ENCODE data around the gene DAPK2.

DAPK2 gene

DNA sequence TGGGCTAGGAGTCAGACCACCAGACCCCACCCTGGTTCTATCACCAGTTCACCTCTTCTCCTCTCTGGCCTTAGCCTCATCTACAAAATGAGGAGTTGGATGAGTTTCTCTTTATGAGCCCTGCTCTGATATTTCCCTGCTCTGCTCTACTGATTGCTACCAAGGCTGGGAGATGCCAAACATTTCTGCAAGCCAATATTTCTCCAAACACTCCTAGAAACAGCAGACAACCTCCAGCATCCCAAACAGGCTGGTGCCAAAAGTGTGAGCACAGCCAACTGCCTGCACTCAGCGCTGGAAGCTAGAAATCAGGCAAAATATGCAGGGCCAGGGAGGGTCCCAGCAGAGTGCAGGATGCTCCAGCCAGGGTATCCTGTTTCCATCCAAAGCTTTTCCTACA is 10.8 kb downstream of the DAPK2 start:
- no peaks in the 10 kb centered on the region for H3K27me3 ChIP-seq (ENCODE audit: insufficient read depth, low read depth)
- TF ChIP-seq, protein P1, sequence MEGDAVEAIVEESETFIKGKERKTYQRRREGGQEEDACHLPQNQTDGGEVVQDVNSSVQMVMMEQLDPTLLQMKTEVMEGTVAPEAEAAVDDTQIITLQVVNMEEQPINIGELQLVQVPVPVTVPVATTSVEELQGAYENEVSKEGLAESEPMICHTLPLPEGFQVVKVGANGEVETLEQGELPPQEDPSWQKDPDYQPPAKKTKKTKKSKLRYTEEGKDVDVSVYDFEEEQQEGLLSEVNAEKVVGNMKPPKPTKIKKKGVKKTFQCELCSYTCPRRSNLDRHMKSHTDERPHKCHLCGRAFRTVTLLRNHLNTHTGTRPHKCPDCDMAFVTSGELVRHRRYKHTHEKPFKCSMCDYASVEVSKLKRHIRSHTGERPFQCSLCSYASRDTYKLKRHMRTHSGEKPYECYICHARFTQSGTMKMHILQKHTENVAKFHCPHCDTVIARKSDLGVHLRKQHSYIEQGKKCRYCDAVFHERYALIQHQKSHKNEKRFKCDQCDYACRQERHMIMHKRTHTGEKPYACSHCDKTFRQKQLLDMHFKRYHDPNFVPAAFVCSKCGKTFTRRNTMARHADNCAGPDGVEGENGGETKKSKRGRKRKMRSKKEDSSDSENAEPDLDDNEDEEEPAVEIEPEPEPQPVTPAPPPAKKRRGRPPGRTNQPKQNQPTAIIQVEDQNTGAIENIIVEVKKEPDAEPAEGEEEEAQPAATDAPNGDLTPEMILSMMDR (conservative IDR thresholded peaks at IDR 0.05; ENCODE audit: low read depth, low read length), result no peak
- H4K20me1 ChIP-seq (ENCODE audit: insufficient read depth), result no peaks in the 10 kb centered on the region
- H3K4me2 ChIP-seq, result no peak overlapping the region
- no peak overlapping the region for H3K27ac ChIP-seq
- H3K79me2 ChIP-seq (ENCODE audit: insufficient read depth, low read depth), result no peaks in the 10 kb centered on the region
- H3K36me3 ChIP-seq (ENCODE audit: insufficient read depth), result no peaks in the 10 kb centered on the region
- no peak overlapping the region for H3K4me3 ChIP-seq (IDR thresholded peaks at IDR 0.05; ENCODE audit: insufficient read depth, low read depth, low read length)
- H3K9ac ChIP-seq, result no peak overlapping the region
- H3K4me1 ChIP-seq (ENCODE audit: low read depth, poor library complexity, severe bottlenecking), result no peaks in the 10 kb centered on the region
- no peak overlapping the region for H2AFZ ChIP-seq (ENCODE audit: low read depth)

DNA sequence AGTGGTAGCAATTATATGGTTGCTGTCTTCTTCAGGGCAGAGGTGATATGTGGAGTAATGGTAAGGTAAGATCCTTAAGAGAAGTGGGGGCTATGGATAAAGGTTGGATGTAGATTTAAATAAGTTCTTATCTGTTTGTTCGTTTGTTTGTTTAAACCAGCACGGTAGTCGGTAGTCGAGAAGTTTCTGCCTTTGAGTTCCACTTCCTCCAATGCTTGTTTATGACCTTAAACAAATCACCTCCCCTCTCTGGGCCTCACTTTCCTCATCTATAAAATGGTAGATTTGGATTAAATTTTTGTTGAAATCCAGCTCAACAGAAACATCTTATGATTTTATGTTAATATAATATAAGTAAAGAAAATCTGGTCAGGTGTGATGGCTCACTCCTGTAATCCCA is 11.8 kb downstream of the DAPK2 start:
- H3K27ac ChIP-seq, result no peak overlapping the region
- no peaks in the 10 kb centered on the region for H4K20me1 ChIP-seq (ENCODE audit: insufficient read depth)
- H3K4me1 ChIP-seq (ENCODE audit: low read depth, poor library complexity, severe bottlenecking), result no peaks in the 10 kb centered on the region
- no peak overlapping the region for H3K4me3 ChIP-seq (IDR thresholded peaks at IDR 0.05; ENCODE audit: insufficient read depth, low read depth, low read length)
- H3K4me2 ChIP-seq, result no peak overlapping the region
- H2AFZ ChIP-seq (ENCODE audit: low read depth), result no peak overlapping the region
- no peaks in the 10 kb centered on the region for H3K79me2 ChIP-seq (ENCODE audit: insufficient read depth, low read depth)
- TF ChIP-seq, protein P1 (conservative IDR thresholded peaks at IDR 0.05; ENCODE audit: low read depth, low read length), result no peak
- H3K36me3 ChIP-seq (ENCODE audit: insufficient read depth), result no peaks in the 10 kb centered on the region
- no peak overlapping the region for H3K9ac ChIP-seq
- H3K27me3 ChIP-seq (ENCODE audit: insufficient read depth, low read depth), result no peaks in the 10 kb centered on the region

DNA sequence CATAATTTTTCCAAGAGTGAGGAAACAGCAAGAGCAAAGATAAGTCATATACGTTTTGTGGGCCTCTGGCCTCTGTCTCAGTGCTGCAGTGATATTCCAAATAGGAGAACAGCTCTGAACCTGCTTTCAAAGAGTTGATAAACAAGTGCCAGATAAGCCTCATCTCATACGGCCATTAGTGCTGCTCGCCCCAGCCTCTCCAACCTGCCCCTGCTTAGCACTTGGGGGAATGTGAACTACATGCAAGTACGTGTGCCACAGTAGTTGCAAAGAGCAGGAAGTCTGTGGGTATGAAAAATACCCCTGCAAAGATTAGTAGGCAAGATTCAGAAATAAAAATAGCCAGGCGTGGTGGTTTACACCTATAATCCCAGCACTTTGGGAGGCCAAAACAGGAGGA is 14.0 kb downstream of the DAPK2 start:
- H3K4me2 ChIP-seq, result no peak overlapping the region
- H3K79me2 ChIP-seq (ENCODE audit: insufficient read depth, low read depth), result no peaks in the 10 kb centered on the region
- no peaks in the 10 kb centered on the region for H3K36me3 ChIP-seq (ENCODE audit: insufficient read depth)
- TF ChIP-seq, protein P1 (conservative IDR thresholded peaks at IDR 0.05; ENCODE audit: low read depth, low read length), result no peak
- H3K27me3 ChIP-seq (ENCODE audit: insufficient read depth, low read depth), result no peaks in the 10 kb centered on the region
- no peak overlapping the region for H2AFZ ChIP-seq (ENCODE audit: low read depth)
- H3K4me3 ChIP-seq (IDR thresholded peaks at IDR 0.05; ENCODE audit: insufficient read depth, low read depth, low read length), result no peak overlapping the region
- no peaks in the 10 kb centered on the region for H3K4me1 ChIP-seq (ENCODE audit: low read depth, poor library complexity, severe bottlenecking)
- H4K20me1 ChIP-seq (ENCODE audit: insufficient read depth), result no peaks in the 10 kb centered on the region
- no peak overlapping the region for H3K9ac ChIP-seq
- no peak overlapping the region for H3K27ac ChIP-seq

DNA sequence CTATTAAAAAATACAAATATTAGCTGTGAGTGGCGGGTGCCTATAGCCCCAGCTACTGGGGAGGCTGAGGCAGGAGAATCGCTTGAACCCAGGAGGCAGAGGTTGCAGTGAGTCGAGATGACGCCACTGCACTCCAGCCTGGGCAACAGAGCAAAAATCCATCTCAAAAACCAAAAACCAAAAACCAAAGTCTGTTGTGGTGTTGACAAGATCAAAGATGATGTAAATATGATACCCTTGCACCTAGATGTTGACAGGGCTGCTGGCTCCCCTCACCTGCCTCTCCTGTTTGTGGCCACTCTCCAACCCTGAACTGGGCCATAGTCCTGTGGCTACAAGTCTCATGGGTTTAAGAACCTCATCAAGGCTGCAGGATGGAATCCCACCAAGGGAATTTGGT is 16.2 kb downstream of the DAPK2 start:
- Histone ChIP-seq H2AFZ (ENCODE audit: low read depth) (no peak overlapping the region), H4K20me1 (ENCODE audit: insufficient read depth) (no peaks in the 10 kb centered on the region), H3K4me1 (ENCODE audit: low read depth, poor library complexity, severe bottlenecking) (peaks cover 5% of the 10 kb centered on the region), H3K4me2 (no peak overlapping the region), H3K27ac (no peak overlapping the region), H3K36me3 (ENCODE audit: insufficient read depth) (no peaks in the 10 kb centered on the region), H3K79me2 (ENCODE audit: insufficient read depth, low read depth) (no peaks in the 10 kb centered on the region), H3K27me3 (ENCODE audit: insufficient read depth, low read depth) (no peaks in the 10 kb centered on the region), H3K9ac (no peak overlapping the region), H3K4me3 (IDR thresholded peaks at IDR 0.05; ENCODE audit: insufficient read depth, low read depth, low read length) (no peak overlapping the region)
- TF ChIP-seq, protein P1 (conservative IDR thresholded peaks at IDR 0.05; ENCODE audit: low read depth, low read length), result no peak

Data from KMS-11 (cell line).